ENCODE results near the gene ZNF682.
"Not testable (repeated sequence)": the region's sequence is repeated elsewhere in the genome, so short reads cannot be mapped to it uniquely, and the experiment has no call there.

The ZNF682 gene

DNA sequence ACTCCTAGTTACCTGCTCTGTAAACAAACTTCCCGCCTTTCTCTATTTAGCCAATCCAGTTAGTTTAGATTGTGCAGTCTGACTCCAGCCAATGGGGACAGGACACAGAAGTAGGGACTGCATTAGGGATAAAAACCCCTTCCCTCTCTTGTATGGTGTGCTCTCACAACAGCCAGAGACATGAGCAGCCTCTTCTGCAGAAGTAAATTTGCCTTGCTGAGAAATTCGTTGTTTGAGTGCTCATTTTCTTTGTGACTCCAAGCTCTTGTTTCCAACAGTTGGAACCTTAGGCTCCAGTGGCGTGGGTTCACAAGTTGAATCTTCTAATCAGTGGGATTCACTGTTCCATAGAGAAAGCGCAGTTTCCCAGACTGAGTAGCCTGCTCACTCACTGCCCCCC, 72.4 kb downstream of the ZNF682 start:
- DNase-seq: no peak

DNA sequence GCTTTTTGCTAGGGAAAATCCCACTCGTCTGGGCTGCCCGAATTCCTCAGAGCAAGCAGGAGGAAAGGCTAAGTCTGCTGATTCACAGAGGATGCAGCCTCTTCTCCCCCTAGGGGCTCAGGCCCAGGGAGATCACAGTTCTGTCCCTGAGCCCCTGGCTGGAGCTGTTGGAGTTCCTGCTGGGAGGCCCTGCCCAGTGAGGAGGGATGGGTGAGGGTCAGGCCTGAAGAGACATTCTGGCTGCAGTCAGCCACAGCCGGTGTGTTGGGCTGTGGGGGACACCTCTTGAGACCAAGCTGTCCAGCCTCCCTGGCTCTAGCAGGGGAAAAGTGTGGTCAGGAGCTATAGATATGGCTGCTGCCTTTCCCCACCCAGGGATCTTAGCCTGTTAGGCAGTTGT, 73.2 kb downstream of the ZNF682 start:
- not testable (repeated sequence) for DNase-seq

DNA sequence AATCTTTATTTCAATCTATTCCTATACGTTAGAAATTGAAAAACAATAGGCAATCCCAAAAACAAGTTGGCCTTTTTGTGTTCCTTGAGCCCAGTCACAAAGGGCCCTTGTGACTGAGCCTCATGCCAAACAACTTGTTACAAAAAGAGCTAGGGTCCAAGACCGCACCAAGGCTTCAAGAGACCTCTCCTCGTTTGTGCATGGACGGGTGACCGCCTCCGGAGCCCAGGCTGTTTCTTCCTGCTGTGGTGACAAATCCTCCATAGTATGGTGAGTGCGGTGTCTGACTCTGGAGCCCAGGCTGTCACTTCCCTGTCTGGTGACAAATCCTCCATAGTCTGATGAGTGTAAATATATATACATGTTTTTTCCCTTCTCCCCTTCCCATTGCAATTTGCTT, 74.9 kb downstream of the ZNF682 start:
- DNase-seq: no peak

DNA sequence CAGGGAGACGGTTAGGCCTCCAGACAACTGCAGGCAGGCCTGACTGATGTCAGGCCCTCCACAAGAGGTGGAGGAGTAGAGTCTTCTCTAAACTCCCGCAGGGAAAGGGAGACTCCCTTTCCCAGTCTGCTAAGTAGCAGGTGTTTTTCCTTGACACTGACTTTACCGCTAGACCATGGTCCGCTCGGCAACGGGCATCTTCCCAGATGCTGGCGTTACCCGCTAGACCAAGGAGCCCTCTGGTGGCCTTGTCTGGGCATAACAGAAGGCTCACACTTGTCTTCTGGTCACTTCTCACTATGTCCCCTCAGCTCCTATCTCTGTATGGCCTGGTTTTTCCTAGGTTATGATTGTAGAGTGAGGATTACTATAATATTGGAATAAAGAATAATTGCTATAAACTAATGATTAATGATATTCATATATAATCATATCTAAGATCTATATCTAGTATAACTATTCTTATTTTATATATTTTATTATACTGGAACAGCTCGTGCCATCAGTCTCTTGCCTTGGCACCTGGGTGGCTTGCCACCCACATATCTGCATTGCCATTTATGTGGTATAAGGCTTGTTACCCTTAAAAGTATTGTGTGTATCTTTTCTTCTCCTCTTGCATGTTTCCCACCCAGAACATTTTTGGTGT, 80.0 kb downstream of the ZNF682 start:
- DNase-seq: peak; percentile 64

DNA sequence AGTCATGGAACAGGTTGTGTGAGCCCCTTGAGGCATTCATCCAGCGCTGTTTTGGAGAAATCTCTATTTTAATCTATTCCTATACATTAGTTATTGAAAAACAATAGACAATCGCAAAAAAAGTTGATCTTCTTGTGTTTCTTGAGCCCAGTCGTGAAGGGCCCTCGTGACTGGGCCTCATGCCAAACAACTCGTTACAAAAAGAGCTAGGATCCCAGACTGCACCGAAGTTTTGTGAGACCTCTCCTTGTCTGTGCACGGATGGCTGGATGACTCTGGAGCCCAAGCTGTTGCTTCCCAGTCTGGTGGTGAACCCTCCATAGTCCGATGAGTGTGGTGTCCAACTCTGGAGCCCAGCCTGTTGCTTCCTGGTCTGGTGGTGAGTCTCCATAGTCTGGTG, 81.5 kb downstream of the ZNF682 start:
- DNase-seq: not testable (repeated sequence)

DNA sequence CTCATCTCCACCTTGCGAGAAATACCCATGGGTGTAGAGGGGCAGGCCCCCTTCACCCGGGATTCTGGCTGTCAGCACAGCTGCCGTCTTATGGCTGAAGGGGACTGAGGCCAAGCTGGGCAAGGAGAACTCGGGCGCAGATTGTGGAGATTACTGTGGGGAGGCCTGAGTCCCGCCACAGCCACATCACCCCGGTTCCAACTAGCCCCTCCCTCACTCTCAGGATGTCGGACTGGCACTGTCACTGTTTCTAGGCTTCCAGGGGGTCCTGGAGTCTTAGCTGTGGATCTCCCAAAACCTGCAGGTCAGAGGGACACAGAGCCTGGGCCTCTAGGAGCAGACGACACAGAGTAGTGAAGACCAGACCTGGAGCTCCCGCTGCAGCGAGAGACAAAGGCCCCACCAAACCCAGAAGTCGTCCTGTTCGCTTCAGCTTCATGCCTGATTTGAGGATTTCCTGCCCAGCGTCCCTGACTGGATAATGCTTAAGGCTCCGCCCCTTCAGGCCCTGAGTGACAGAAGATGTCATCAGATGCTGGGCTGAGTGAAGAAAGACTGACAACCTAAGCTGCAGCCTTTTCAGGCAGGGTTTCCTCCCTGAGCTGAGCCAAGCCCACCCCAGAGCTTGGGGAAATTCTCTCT, 82.8 kb downstream of the ZNF682 start:
- no peak for DNase-seq

DNA sequence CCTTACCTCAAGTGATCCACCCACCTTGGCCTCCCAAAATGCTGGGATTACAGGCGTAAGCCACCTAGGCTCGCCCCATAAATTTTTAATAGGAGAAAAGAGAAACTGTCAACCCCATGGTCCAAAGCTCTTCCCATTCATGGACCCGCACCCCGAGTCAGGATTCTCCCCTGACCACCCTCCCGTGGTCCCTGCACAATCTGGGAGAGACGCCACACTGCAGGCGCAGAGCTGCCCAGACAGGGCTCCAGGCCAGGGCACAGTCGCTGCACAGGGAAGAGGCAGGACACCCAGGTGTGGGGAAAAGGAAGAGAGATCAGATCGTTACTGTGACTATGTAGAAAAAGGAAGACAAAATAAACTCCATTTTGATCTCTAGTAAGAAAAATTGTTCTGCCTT, 84.1 kb downstream of the ZNF682 start:
- DNase-seq: no peak

Measured in activated gamma-delta T cell treated with Interleukin-2 at 50 U/mL for 16 hours (primary cell).